IPS-20b (cell line): ENCODE results near the gene NME1.

Experiments used
- H3K27ac ChIP-seq: one replicate; pipeline ENCODE4 v1.5.1; 2013; ENCODE audit warnings: low read length
- H3K27me3 ChIP-seq: 2 replicates; pipeline ENCODE4 v1.6.1; 2013; ENCODE audit warnings: mild to moderate bottlenecking, low read length, inconsistent platforms; ENCODE audit not compliant: insufficient read depth
- H3K36me3 ChIP-seq: 2 replicates; pipeline ENCODE4 v1.6.1; 2013; ENCODE audit warnings: low read depth, mild to moderate bottlenecking, inconsistent platforms, low read length, moderate library complexity; ENCODE audit not compliant: insufficient read depth
- H3K4me1 ChIP-seq: 2 replicates; pipeline ENCODE4 v1.6.1; 2013; ENCODE audit warnings: mild to moderate bottlenecking, control low read depth, inconsistent platforms, low read length, moderate library complexity; ENCODE audit not compliant: insufficient read depth
- H3K4me3 ChIP-seq: 2 replicates; pipeline ENCODE4 v1.5.1; 2013; ENCODE audit warnings: mild to moderate bottlenecking, low read length, inconsistent platforms
- H3K9ac ChIP-seq: 2 replicates; pipeline ENCODE4 v1.6.1; 2013; ENCODE audit warnings: low read depth, mild to moderate bottlenecking, inconsistent platforms, low read length, moderate library complexity
- H3K9me3 ChIP-seq: 2 replicates; pipeline ENCODE4 v1.6.1; 2013; ENCODE audit warnings: mild to moderate bottlenecking, low read depth, low read length, inconsistent platforms; ENCODE audit not compliant: insufficient read depth

Gene NME1

DNA sequence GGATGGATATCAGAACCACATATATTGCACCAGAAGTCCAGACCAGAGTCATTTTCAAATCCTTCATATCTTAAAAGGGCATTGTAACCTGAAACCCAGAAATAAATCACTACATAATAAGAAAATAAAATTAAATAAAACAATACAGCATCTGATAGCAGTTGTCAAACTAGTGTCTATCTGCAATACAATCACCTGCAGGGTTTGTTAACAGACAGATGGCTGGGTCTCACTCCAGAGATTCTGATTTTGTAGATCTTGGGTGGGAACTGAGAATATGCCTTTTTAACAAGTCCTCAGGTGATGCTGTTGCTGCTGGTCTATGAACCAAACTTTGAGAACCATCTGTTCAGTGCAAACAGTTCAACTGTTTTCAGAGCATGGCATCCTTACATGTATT is 50.5 kb downstream of the NME1 start:
- H3K36me3 ChIP-seq: peaks cover 95% of the 10 kb centered on the region
- H3K27me3 ChIP-seq: no peaks in the 10 kb centered on the region
- H3K4me1 ChIP-seq: no peaks in the 10 kb centered on the region
- no peak overlapping the region for H3K27ac ChIP-seq
- H3K9ac ChIP-seq: no peak overlapping the region
- H3K4me3 ChIP-seq: no peak overlapping the region
- no peaks in the 10 kb centered on the region for H3K9me3 ChIP-seq
